Measurements from ENCODE around the gene PTPRD. TPM values are rescaled to one million over a fixed set of nuclear protein-coding genes. Genes with fewer than 3 reads are reported as not detected.

Gene PTPRD
- total and polyA plus RNA-seq, 2 of the 4 experiments (the other 2 are of a cell fraction) = 0.07 to 0.18 TPM

- intact Hi-C loops (cut with micrococcal nuclease) (no loop called here), dilution Hi-C loops (cut with HindIII; ENCODE audit: low sequenced_read_pairs, unreplicated experiment) (no loop called here), in situ Hi-C loops (cut with MboI; ENCODE audit: low sequenced_read_pairs) (no loop called here)
- H3K36me3 ChIP-seq (ENCODE audit: control insufficient read depth, insufficient read depth, low read length) = no peaks in the 10 kb centered on the region
- TF ChIP-seq MAZ (IDR thresholded peaks at IDR 0.05; ENCODE audit: borderline replicate concordance, low read depth, low read length) (no peak), RFX5 (IDR thresholded peaks at IDR 0.05; ENCODE audit: low read depth, low read length) (no peak), MAFK (IDR thresholded peaks at IDR 0.05; ENCODE audit: low read depth, low read length) (no peak), POLR2A (IDR thresholded peaks at IDR 0.05; ENCODE audit: low read depth, low read length) (no peak), FOS (IDR thresholded peaks at IDR 0.05; ENCODE audit: low read depth, low read length) (no peak), RAD21 (IDR thresholded peaks at IDR 0.05; ENCODE audit: low read length) (no peak), RCOR1 (IDR thresholded peaks at IDR 0.05; ENCODE audit: insufficient replicate concordance, low read length) (no peak), NFE2L2 (IDR thresholded peaks at IDR 0.05; ENCODE audit: low read depth, low read length) (no peak), MXI1 (IDR thresholded peaks at IDR 0.05; ENCODE audit: borderline replicate concordance, low read depth, low read length) (no peak), CHD1 (IDR thresholded peaks at IDR 0.05; ENCODE audit: low read depth, low read length) (no peak), CEBPB (IDR thresholded peaks at IDR 0.05; ENCODE audit: low read depth, low read length) (no peak), SMC3 (IDR thresholded peaks at IDR 0.05; ENCODE audit: low read depth, low read length) (no peak), BHLHE40 (IDR thresholded peaks at IDR 0.05; ENCODE audit: low read depth, low read length) (no peak)
- TF ChIP-seq, protein P1, sequence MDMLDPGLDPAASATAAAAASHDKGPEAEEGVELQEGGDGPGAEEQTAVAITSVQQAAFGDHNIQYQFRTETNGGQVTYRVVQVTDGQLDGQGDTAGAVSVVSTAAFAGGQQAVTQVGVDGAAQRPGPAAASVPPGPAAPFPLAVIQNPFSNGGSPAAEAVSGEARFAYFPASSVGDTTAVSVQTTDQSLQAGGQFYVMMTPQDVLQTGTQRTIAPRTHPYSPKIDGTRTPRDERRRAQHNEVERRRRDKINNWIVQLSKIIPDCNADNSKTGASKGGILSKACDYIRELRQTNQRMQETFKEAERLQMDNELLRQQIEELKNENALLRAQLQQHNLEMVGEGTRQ (IDR thresholded peaks at IDR 0.05; ENCODE audit: low read depth, low read length) = no peak
- TF ChIP-seq, protein P2, sequence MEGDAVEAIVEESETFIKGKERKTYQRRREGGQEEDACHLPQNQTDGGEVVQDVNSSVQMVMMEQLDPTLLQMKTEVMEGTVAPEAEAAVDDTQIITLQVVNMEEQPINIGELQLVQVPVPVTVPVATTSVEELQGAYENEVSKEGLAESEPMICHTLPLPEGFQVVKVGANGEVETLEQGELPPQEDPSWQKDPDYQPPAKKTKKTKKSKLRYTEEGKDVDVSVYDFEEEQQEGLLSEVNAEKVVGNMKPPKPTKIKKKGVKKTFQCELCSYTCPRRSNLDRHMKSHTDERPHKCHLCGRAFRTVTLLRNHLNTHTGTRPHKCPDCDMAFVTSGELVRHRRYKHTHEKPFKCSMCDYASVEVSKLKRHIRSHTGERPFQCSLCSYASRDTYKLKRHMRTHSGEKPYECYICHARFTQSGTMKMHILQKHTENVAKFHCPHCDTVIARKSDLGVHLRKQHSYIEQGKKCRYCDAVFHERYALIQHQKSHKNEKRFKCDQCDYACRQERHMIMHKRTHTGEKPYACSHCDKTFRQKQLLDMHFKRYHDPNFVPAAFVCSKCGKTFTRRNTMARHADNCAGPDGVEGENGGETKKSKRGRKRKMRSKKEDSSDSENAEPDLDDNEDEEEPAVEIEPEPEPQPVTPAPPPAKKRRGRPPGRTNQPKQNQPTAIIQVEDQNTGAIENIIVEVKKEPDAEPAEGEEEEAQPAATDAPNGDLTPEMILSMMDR (conservative IDR thresholded peaks at IDR 0.05; ENCODE audit: low read depth, low read length) = no peak
- TF ChIP-seq, protein P3, sequence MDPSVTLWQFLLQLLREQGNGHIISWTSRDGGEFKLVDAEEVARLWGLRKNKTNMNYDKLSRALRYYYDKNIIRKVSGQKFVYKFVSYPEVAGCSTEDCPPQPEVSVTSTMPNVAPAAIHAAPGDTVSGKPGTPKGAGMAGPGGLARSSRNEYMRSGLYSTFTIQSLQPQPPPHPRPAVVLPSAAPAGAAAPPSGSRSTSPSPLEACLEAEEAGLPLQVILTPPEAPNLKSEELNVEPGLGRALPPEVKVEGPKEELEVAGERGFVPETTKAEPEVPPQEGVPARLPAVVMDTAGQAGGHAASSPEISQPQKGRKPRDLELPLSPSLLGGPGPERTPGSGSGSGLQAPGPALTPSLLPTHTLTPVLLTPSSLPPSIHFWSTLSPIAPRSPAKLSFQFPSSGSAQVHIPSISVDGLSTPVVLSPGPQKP (IDR thresholded peaks at IDR 0.05; ENCODE audit: borderline replicate concordance, low read depth, low read length) = no peak
- no peak overlapping the region for H2BK20ac ChIP-seq (ENCODE audit: low read depth, low read length)
- no peak overlapping the region for H4K91ac ChIP-seq (ENCODE audit: insufficient read depth, low read depth, low read length)
- ChIA-PET POLR2A (ENCODE audit: unreplicated experiment) (no interaction called here), CTCF (no interaction called here)
- H3K9me1 ChIP-seq (ENCODE audit: insufficient read depth, low read length) = no peaks in the 10 kb centered on the region
- no peak overlapping the region for H3K18ac ChIP-seq (ENCODE audit: low read depth, low read length)
- no peak overlapping the region for H3K4me3 ChIP-seq (ENCODE audit: insufficient read depth, low read depth, low read length)
- no peak overlapping the region for H3K23ac ChIP-seq (ENCODE audit: low read depth, low read length)
- no peak overlapping the region for H4K5ac ChIP-seq (ENCODE audit: low read depth, low read length)
- H4K20me1 ChIP-seq (ENCODE audit: insufficient read depth, low read length) = no peaks in the 10 kb centered on the region
- H3K27me3 ChIP-seq (ENCODE audit: control insufficient read depth, insufficient read depth, low read length) = no peaks in the 10 kb centered on the region
- no peaks in the 10 kb centered on the region for H3K9me3 ChIP-seq (ENCODE audit: control insufficient read depth, insufficient read depth, low read length)
- H3K14ac ChIP-seq (replicated peaks; ENCODE audit: low read depth, low read length) = no peak overlapping the region
- H2AK5ac ChIP-seq (ENCODE audit: low read depth, low read length) = no peak overlapping the region
- no peak overlapping the region for H4K8ac ChIP-seq (ENCODE audit: low read depth in 2 of 2, low read length in 2 of 2)
- H3K56ac ChIP-seq (ENCODE audit: extremely low read depth, insufficient read depth, low read length) = no peak overlapping the region
- no peak overlapping the region for H3K4me2 ChIP-seq (ENCODE audit: low read depth, low read length)
- H2BK5ac ChIP-seq (ENCODE audit: low read depth, low read length, poor library complexity, severe bottlenecking) = no peak overlapping the region
- WGBS, 2 experiments (ENCODE audit: extremely low coverage in 2 of 2, insufficient read length in 1 of 2) = no CpG with 5 or more reads among the region's 4 CpGs
- no peaks in the 10 kb centered on the region for H3K4me1 ChIP-seq (ENCODE audit: control insufficient read depth, insufficient read depth, low read length)
- DNase-seq (peak; percentile 19), ATAC-seq (ENCODE audit: low read depth) (no peak)
- no peak overlapping the region for H3K4ac ChIP-seq (ENCODE audit: low read depth, low read length)
- no peaks in the 10 kb centered on the region for H3K79me1 ChIP-seq (ENCODE audit: low read depth in 1 of 2, low read length in 2 of 2)
- no TSS peak for BruUV-seq (replicated peaks)
- no peak overlapping the region for H2AFZ ChIP-seq (replicated peaks; ENCODE audit: low read length, poor library complexity)
- H2BK120ac ChIP-seq (ENCODE audit: low read depth, low read length) = no peak overlapping the region
- no peak overlapping the region for H3K9ac ChIP-seq (ENCODE audit: low read depth, low read length)
- H3K27ac ChIP-seq (ENCODE audit: insufficient read depth, low read length) = no peak overlapping the region
- H2BK15ac ChIP-seq (ENCODE audit: low read depth, low read length) = no peak overlapping the region
- H2AK9ac ChIP-seq (replicated peaks; ENCODE audit: low read depth, low read length, poor library complexity) = no peak overlapping the region
Observed at GRCh38 chr9:9747787-9748186, 865.0 kb downstream of the PTPRD start.
